Heart right ventricle (tissue), 16 donors: Measurements from ENCODE around the gene PIAS4. TPM values are rescaled to one million over a fixed set of nuclear protein-coding genes. Genes with fewer than 3 reads are reported as not detected.

Experiments
- ATAC-seq, 8 donors: fragments of 200-7000 bp; cut with Tn5 transposase; one replicate each; pipeline ENCODE4 v1.9.1; 2020; ENCODE audit warnings: mild to moderate bottlenecking in 8 of 8, moderate library complexity in 8 of 8, moderate number of reproducible peaks in 1 of 8
- DNase-seq, 2 donors: peaks; one replicate each; pipeline ENCODE4 v3.0.0-alpha.2; 2020
- H3K27ac ChIP-seq, 10 donors: fragments of 200-600 bp; sonication (generic) in 2 of 10; one replicate each; pipeline versions ENCODE4 v1.5.0 to v1.8.0; 2020 to 2022; ENCODE audit warnings: mild to moderate bottlenecking in 3 of 10
- H3K27me3 ChIP-seq, 7 donors: fragments of 200-600 bp; one replicate each; pipeline ENCODE4 v1.8.0; 2021 to 2022; ENCODE audit warnings: mild to moderate bottlenecking in 2 of 7
- H3K36me3 ChIP-seq, 9 donors: fragments of 200-600 bp; sonication (generic) in 1 of 9; one replicate each; pipeline versions ENCODE4 v1.5.0 to v1.8.0; 2020 to 2022; ENCODE audit warnings: mild to moderate bottlenecking in 2 of 9
- H3K4me1 ChIP-seq, 9 donors: fragments of 200-600 bp; sonication (generic) in 1 of 9; one replicate each; pipeline versions ENCODE4 v1.5.0 to v1.8.0; 2020 to 2022; ENCODE audit warnings: mild to moderate bottlenecking in 4 of 9
- H3K4me3 ChIP-seq, 10 donors: fragments of 200-600 bp; sonication (generic) in 2 of 10; one replicate each; pipeline versions ENCODE4 v1.5.0 to v1.8.0; 2020 to 2022; ENCODE audit warnings: mild to moderate bottlenecking in 7 of 10, moderate library complexity in 2 of 10
- H3K9me3 ChIP-seq, 11 donors: fragments of 200-600 bp in 10 of 11; sonication (generic) in 2 of 11; one replicate each; pipeline versions ENCODE4 v1.5.0 to v1.8.0; 2013 to 2022; ENCODE audit warnings: mild to moderate bottlenecking in 2 of 11, control low read depth in 1 of 11, moderate library complexity in 1 of 11
- WGBS, 2 donors: extraction: QIAGEN DNeasy Blood & Tissue Kit; methylation state at CpG; one replicate each; pipeline ENCODE4 v1.1.7; 2013; ENCODE audit warnings: inconsistent platforms in 1 of 2; 5-methylcytosine and 5-hydroxymethylcytosine counted together
- intact Hi-C, 10 donors: fragments of 100-400 bp; cut with DNase I; formaldehyde crosslinking; loops; one replicate each; pipeline versions ENCODE4 v1.11.1 to v1.14.2; 2022
- polyA plus RNA-seq, 2 donors: library from polyadenylated mRNA; stranded (reverse); fragments of 200-250 nt; gene quantifications; one replicate each; pipeline ENCODE4 v1.2.3, GENCODE V29; 2013
- total RNA-seq, 10 donors: library from RNA; stranded (reverse); fragmentation: NEBNext Ultra II Directional in 3 of 10; extraction: Animal tissue kit (Norgen Biotek cat#: 25700) in 3 of 10; gene quantifications; one replicate each; pipeline versions ENCODE4 v1.2.1 to v1.2.4, GENCODE V29; 2021 to 2023
- TF ChIP-seq, protein P1 (sequence below), 9 donors: fragments of 200-600 bp; sonication (generic) in 2 of 9; IDR thresholded peaks; one replicate each; pipeline versions ENCODE4 v1.5.0 to v1.8.0; 2021 to 2022; ENCODE audit warnings: antibody characterized with exemption in 9 of 9, mild to moderate bottlenecking in 5 of 9, moderate library complexity in 1 of 9
- donor health status: Arrhythmogenic right ventricular cardiomyopathy.
- donor health status: ischemic (EF 13 %, LVEDD 7.1; RV severe dilation, severe dysfunction).
- donor health status: healthy with polysubstance abuse.
- donor health status: DM: no; HTN: yes; CAD: no.
- donor health status: DM: no; HTN: no; CAD: no.
- donor health status: ischemic (EF 25% LVEDD 6.9; RV normal size, moderate dysfunction).
- donor health status: ischemic (EF 25% LVEDD 5.7; RV mildly dilated, moderate dysfunction).
- donor health status: healthy.
- donor health status: DM: yes; HTN: yes; CAD: no.
- donor health status: Ischemic cardiomyopathy.
- donor health status: ischemic (EF 35%, LVEDD 5.7; RV mildly dilated, moderate dysfunction).
- donor health status: nonischemic (EF 11% LVEDD 7.7; RV severe dilation, severe dysfunction).
- donor health status: DM: yes; HTN: yes; CAD: no.
- donor health status: PGD.
- donor health status: ischemic (EF 29% LVEDD 5.4; RV normal size, mild dysfunction).
- donor health status: nonischemic (EF 23%, LVEDD 6.1; RV moderate dilation, normal function).

PIAS4 gene
- total and polyA plus RNA-seq, 12 donors = 8.5 to 22.8 (median 13.4) TPM

DNA sequence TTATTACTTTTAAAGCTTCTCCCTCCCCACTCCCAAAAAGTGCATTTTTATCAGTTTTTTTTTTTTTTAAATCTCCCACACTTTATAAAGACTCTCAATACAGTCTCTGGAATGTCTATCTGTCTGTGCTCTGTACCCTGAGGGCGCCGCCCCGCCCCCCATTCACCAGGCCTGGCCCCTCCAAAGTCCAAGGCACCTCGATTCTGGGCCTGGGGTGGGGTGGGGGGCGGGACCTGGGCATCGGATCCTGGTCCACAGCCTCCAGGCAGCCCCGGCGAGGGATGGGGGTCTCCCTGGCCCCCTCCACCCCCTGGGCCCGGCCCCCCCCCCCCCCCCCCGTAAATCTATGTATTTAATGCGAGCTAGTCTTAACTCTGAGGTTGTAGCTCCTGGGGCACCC lies 35.9 kb downstream of the PIAS4 start:
- ATAC-seq = no peak
- Histone ChIP-seq H3K36me3 (peaks cover 0 to 70% (median 22%) of the 10 kb centered on the region in 9 donors), H3K4me1 (peaks cover 0 to 28% (median 13%) of the 10 kb centered on the region in 9 donors)

DNA sequence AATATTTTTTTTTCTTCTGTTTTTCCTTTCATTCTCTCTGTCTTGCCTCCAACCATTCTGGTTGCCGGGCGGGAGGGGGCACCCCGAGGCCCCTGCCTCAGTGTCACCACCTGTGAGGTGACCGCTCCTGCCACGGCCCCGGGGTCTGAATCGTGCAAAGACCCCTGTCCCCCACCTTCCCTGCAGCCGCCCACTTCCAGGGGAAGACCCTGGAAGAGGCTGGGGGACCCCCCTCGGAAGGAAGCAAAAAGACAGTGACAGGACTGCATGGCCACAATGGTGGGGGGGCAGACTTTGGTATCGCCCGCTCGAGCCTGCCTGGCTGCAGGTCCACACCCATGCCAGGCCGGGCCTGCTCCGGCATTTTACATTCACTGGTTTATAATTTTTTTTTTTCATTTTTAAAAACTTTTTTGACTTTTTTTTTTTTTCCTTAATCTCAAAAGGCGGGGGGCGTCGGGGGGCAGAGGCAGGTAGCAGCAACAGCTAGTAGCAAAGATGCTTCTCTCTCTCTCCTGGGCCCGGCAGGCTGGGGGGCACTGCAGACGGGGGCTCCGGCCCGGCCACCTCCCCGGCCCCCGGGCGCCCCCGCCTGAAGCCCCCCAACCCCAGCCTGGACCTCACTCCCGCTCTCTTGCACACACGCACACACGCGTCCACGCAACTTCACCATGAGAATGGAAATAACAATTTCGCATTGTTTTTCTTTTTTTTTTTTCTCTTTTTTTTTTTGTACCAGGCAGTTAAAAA lies 36.6 kb downstream of the PIAS4 start:
- DNase-seq = no peak
- 91 to 93% methylated on average over 31 of the region's 31 CpGs for WGBS, 2 donors
- ATAC-seq = no peak
- Histone ChIP-seq H3K4me3 (no peak overlapping the region), H3K4me1 (peaks cover 0 to 29% (median 14%) of the 10 kb centered on the region in 9 donors), H3K27me3 (no peaks in the 10 kb centered on the region), H3K36me3 (peaks cover 0 to 65% (median 17%) of the 10 kb centered on the region in 9 donors), H3K9me3 (no peaks in the 10 kb centered on the region), H3K27ac (no peak overlapping the region)
- TF ChIP-seq, protein P1, sequence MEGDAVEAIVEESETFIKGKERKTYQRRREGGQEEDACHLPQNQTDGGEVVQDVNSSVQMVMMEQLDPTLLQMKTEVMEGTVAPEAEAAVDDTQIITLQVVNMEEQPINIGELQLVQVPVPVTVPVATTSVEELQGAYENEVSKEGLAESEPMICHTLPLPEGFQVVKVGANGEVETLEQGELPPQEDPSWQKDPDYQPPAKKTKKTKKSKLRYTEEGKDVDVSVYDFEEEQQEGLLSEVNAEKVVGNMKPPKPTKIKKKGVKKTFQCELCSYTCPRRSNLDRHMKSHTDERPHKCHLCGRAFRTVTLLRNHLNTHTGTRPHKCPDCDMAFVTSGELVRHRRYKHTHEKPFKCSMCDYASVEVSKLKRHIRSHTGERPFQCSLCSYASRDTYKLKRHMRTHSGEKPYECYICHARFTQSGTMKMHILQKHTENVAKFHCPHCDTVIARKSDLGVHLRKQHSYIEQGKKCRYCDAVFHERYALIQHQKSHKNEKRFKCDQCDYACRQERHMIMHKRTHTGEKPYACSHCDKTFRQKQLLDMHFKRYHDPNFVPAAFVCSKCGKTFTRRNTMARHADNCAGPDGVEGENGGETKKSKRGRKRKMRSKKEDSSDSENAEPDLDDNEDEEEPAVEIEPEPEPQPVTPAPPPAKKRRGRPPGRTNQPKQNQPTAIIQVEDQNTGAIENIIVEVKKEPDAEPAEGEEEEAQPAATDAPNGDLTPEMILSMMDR (IDR thresholded peaks at IDR 0.05) = no peak
- intact Hi-C loops = no loop called here

More for the DNA sequence above, 35.9 kb downstream of the PIAS4 start:
- intact Hi-C loops = no loop called here
- TF ChIP-seq, protein P1 (IDR thresholded peaks at IDR 0.05) = no peak
- Histone ChIP-seq H3K9me3 (no peaks in the 10 kb centered on the region), H3K27me3 (no peaks in the 10 kb centered on the region), H3K4me3 (no peak overlapping the region), H3K27ac (peak overlapping the region in 1 of 10 donors; percentile 55)
- DNase-seq = no peak
- 82 to 84% methylated on average over 11 of the region's 11 CpGs for WGBS, 2 donors

DNA sequence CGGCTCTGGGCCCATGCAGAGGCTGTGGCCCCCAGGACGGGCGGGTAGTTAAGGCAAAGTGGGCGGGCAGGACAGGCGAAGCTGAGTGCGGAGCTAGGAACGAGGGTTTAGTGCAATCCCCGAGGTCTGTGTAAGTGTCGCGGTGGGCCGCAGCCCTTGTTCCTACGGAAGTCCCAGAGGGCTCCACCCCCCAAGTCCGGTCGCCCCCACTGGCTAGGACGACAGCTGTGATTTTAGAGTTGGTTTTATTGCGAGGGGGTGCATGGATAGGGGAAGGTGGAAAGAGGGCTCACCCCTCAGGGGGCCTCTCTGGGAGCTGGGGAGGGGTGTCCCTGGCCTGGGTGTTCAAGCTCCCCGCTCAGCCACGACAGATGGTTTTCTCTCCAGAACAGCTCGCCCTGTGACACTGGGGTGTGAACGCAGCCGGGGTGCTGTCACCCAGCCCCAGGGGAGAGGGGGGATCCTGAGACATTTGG lies 37.5 kb downstream of the PIAS4 start:
- no peaks in the 10 kb centered on the region for H3K9me3 ChIP-seq
- no peaks in the 10 kb centered on the region for H3K27me3 ChIP-seq
- peaks cover 0 to 38% (median 22%) of the 10 kb centered on the region in 9 donors for H3K4me1 ChIP-seq
- H3K27ac ChIP-seq = no peak overlapping the region
- no peak overlapping the region for H3K4me3 ChIP-seq
- TF ChIP-seq, protein P1 (IDR thresholded peaks at IDR 0.05) = no peak
- peaks cover 0 to 74% (median 17%) of the 10 kb centered on the region in 9 donors for H3K36me3 ChIP-seq
- WGBS, 2 donors = 76 to 79% methylated on average over 21 of the region's 21 CpGs
- no peak for ATAC-seq
- intact Hi-C loops = no loop called here
- no peak for DNase-seq

DNA sequence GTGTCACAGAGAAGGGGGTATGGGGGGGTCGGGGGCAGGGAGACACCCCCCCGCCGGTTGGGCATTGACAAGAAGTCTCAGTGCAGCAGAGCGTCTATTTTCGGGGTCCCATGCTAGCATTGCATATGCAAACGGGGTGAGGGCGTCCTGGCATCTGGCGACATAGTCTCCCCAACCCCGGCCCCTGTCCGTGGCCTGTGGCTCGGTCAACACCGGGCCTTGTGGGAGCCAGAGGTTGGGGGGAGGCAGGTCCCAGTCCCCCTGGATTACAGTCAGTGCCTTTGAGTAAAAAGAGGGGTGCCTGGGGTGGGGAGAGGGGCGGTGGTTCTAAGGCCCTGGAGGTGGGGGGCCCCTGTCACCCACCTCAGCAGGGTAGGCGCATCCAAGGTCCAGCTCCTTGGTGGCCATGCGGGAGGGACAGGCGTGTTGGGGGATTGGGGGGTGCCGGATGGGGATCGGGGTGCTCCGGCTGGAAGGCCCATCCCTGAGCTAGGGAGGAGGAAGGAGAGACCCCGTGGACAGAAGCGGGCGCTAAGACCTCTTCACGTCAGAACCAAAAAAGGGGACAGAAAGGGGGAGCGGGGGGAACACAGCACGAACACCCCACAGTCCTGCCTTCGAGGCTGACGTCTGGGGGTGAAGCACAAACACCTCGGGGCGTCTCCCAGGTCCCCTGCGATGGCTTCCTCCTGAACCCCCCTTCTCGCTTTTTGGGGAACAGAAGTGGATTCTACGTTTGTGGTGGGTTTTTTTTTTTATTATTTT lies 38.2 kb downstream of the PIAS4 start:
- intact Hi-C loops = no loop called here
- no peak for ATAC-seq
- Histone ChIP-seq H3K4me3 (no peak overlapping the region), H3K4me1 (peaks cover 0 to 44% (median 24%) of the 10 kb centered on the region in 9 donors), H3K36me3 (peaks cover 0 to 77% (median 17%) of the 10 kb centered on the region in 9 donors), H3K27me3 (no peaks in the 10 kb centered on the region), H3K27ac (no peak overlapping the region), H3K9me3 (no peaks in the 10 kb centered on the region)
- no peak for DNase-seq
- TF ChIP-seq, protein P1 (IDR thresholded peaks at IDR 0.05) = no peak
- 92 to 93% methylated on average over 32 of the region's 32 CpGs for WGBS, 2 donors
